ENCODE data around the gene OR11H6. TPM values are rescaled to one million over a fixed set of nuclear protein-coding genes. Genes with fewer than 3 reads are reported as not detected.

Gene OR11H6
- total RNA-seq, 2 experiments from 2014 or later, result not detected

DNA sequence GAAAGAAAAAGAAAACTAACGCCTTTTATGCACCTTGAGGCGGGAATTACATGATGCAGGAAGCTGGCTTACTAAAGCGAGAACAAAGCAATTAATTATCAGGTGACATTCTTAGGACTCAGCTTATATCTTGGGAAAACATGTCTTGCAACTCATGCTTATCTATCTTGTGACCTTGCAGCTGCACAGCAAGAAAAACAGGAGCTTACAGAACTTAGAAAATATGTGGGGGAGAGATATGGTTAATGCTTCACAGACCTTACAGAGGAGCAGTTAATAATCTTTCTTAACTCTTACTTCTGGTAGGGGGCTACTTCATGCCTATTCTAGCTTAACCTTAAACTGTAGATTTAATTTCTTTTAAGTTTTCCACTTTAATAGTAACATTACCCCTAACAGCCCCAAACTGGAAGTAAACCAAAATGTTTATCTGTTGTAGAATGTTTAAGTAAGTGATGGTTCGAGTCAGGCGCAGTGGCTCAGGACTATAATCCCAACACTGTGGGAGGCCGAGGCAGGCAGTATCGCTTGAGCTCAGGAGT lies 46.0 kb upstream of the OR11H6 start:
- H4K20me1 ChIP-seq (ENCODE audit: insufficient read depth, low read length), result no peaks in the 10 kb centered on the region
- H3K4me3 ChIP-seq (ENCODE audit: low read depth, low read length, poor library complexity, severe bottlenecking), result no peak overlapping the region
- no peaks in the 10 kb centered on the region for H3K36me3 ChIP-seq (ENCODE audit: insufficient read depth, low read length)
- DNase-seq (ENCODE audit: low spot score), result no peak
- BruUV-seq (replicated peaks), result no TSS peak
- no peaks in the 10 kb centered on the region for H3K79me2 ChIP-seq (ENCODE audit: insufficient read depth, low read depth, low read length)
- TF ChIP-seq CTCF (conservative IDR thresholded peaks at IDR 0.05; ENCODE audit: low read length), result no peak
- no peak for TF ChIP-seq EZH2phosphoT487 (IDR thresholded peaks at IDR 0.05; ENCODE audit: borderline replicate concordance, low read depth, low read length)
- H3K9me2 ChIP-seq (ENCODE audit: insufficient read depth, low read length), result no peaks in the 10 kb centered on the region
- ChIA-PET POLR2A (interaction anchor here (0.6 to 0.7 kb wide), 4 partner anchors 9 to 34 kb away, joined by 3 to 5 read pairs (median 4); no protein-coding TSS in a partner anchor), CTCF (ENCODE audit: unreplicated experiment) (no interaction called here)
- no peak overlapping the region for H3K4me2 ChIP-seq (ENCODE audit: low read length)
- H3K27ac ChIP-seq (ENCODE audit: low read depth, low read length, poor library complexity, severe bottlenecking), result no peak overlapping the region
- H3K9me3 ChIP-seq (ENCODE audit: low read length), result no peaks in the 10 kb centered on the region
- no peak overlapping the region for H2AFZ ChIP-seq (ENCODE audit: low read length)
- intact Hi-C loops (cut with micrococcal nuclease; ENCODE audit: unreplicated experiment), result no loop called here
- no peaks in the 10 kb centered on the region for H3K4me1 ChIP-seq (ENCODE audit: insufficient read depth, low read length, poor library complexity, severe bottlenecking)

DNA sequence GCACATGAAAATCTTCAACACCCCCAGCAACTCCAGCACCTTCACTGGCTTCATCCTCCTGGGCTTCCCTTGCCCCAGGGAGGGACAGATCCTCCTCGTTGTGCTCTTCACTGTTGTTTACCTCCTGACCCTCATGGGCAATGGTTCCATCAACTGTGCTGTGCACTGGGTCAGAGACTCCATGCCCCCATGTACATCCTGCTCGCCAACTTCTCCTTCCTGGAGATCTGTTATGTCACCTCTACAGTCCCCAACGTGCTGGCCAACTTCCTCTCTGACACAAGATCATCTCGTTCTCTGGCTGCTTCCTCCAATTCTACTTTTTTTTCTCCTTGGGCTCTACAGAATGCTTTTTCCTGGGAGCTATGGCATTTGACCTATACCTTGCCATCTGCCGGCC lies 44.3 kb upstream of the OR11H6 start:
- Histone ChIP-seq H3K27ac (ENCODE audit: low read depth, low read length, poor library complexity, severe bottlenecking) (no peak overlapping the region), H3K4me2 (ENCODE audit: low read length) (no peak overlapping the region), H2AFZ (ENCODE audit: low read length) (no peak overlapping the region), H3K4me3 (ENCODE audit: low read depth, low read length, poor library complexity, severe bottlenecking) (no peak overlapping the region), H3K9me2 (ENCODE audit: insufficient read depth, low read length) (no peaks in the 10 kb centered on the region), H3K36me3 (ENCODE audit: insufficient read depth, low read length) (no peaks in the 10 kb centered on the region), H3K79me2 (ENCODE audit: insufficient read depth, low read depth, low read length) (no peaks in the 10 kb centered on the region), H4K20me1 (ENCODE audit: insufficient read depth, low read length) (no peaks in the 10 kb centered on the region), H3K9me3 (ENCODE audit: low read length) (no peaks in the 10 kb centered on the region), H3K4me1 (ENCODE audit: insufficient read depth, low read length, poor library complexity, severe bottlenecking) (no peaks in the 10 kb centered on the region)
- no TSS peak for BruUV-seq (replicated peaks)
- CTCF ChIA-PET (ENCODE audit: unreplicated experiment), result no interaction called here
- POLR2A ChIA-PET, result no interaction called here
- intact Hi-C loops (cut with micrococcal nuclease; ENCODE audit: unreplicated experiment), result no loop called here
- no peak for DNase-seq (ENCODE audit: low spot score)
- TF ChIP-seq CTCF (conservative IDR thresholded peaks at IDR 0.05; ENCODE audit: low read length) (no peak), EZH2phosphoT487 (IDR thresholded peaks at IDR 0.05; ENCODE audit: borderline replicate concordance, low read depth, low read length) (no peak)

DNA sequence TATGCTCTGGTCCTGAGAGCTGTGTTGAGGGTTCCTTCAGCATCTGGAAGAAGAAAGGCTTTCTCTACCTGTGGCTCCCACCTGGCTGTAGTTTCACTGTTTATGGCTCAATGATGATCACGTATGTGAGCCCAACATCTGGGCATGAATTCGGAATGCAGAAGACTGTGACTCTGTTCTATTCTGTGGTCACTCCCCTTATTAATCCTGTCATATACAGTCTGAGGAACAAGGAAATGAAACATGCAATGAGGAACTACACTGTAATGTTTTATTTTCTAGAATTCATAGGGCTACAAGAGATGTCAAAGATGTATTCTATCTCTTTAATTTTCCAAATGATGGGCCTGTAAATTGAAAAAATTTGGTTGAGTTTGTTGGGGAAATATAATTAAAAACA lies 43.6 kb upstream of the OR11H6 start:
- intact Hi-C loops (cut with micrococcal nuclease; ENCODE audit: unreplicated experiment), result no loop called here
- Histone ChIP-seq H4K20me1 (ENCODE audit: insufficient read depth, low read length) (no peaks in the 10 kb centered on the region), H3K79me2 (ENCODE audit: insufficient read depth, low read depth, low read length) (no peaks in the 10 kb centered on the region), H3K27ac (ENCODE audit: low read depth, low read length, poor library complexity, severe bottlenecking) (no peak overlapping the region), H3K4me1 (ENCODE audit: insufficient read depth, low read length, poor library complexity, severe bottlenecking) (no peaks in the 10 kb centered on the region), H3K4me2 (ENCODE audit: low read length) (no peak overlapping the region), H3K36me3 (ENCODE audit: insufficient read depth, low read length) (no peaks in the 10 kb centered on the region), H3K4me3 (ENCODE audit: low read depth, low read length, poor library complexity, severe bottlenecking) (no peak overlapping the region), H2AFZ (ENCODE audit: low read length) (no peak overlapping the region), H3K9me2 (ENCODE audit: insufficient read depth, low read length) (no peaks in the 10 kb centered on the region), H3K9me3 (ENCODE audit: low read length) (no peaks in the 10 kb centered on the region)
- DNase-seq (ENCODE audit: low spot score), result no peak
- CTCF ChIA-PET (ENCODE audit: unreplicated experiment), result no interaction called here
- POLR2A ChIA-PET, result no interaction called here
- no peak for TF ChIP-seq CTCF (conservative IDR thresholded peaks at IDR 0.05; ENCODE audit: low read length)
- TF ChIP-seq EZH2phosphoT487 (IDR thresholded peaks at IDR 0.05; ENCODE audit: borderline replicate concordance, low read depth, low read length), result no peak
- no TSS peak for BruUV-seq (replicated peaks)
